ENCODE results near the gene KCNIP1.

DNA sequence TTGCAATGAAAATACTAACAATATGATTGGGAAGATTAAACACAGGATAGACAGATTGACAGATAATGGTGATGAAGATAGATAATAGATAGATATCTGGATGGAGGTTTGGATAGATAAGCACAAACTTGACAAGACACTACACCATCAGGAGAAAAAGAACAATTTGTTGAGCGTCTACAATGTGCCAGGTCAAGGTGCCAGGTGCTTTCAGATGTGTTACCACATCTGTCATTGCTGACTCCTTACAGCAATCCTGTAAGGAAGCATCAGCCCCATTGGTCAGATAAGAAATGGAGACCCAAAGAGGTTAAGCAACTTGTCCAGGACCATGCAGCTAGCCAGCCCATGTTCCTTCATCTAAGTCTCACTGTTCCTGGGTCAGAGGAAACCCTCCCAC is 278.1 kb downstream of the KCNIP1 start:
- TF ChIP-seq, protein P1, sequence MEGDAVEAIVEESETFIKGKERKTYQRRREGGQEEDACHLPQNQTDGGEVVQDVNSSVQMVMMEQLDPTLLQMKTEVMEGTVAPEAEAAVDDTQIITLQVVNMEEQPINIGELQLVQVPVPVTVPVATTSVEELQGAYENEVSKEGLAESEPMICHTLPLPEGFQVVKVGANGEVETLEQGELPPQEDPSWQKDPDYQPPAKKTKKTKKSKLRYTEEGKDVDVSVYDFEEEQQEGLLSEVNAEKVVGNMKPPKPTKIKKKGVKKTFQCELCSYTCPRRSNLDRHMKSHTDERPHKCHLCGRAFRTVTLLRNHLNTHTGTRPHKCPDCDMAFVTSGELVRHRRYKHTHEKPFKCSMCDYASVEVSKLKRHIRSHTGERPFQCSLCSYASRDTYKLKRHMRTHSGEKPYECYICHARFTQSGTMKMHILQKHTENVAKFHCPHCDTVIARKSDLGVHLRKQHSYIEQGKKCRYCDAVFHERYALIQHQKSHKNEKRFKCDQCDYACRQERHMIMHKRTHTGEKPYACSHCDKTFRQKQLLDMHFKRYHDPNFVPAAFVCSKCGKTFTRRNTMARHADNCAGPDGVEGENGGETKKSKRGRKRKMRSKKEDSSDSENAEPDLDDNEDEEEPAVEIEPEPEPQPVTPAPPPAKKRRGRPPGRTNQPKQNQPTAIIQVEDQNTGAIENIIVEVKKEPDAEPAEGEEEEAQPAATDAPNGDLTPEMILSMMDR (IDR thresholded peaks at IDR 0.05; ENCODE audit: control extremely low read depth in 1 of 3, insufficient read depth in 1 of 3, low read depth in 1 of 3, low read length in 3 of 3) = no peak
- no peak for TF ChIP-seq POLR2A (IDR thresholded peaks at IDR 0.05; ENCODE audit: control extremely low read depth in 1 of 2, low read depth in 2 of 2, low read length in 2 of 2)
- no peak for TF ChIP-seq TCF12 (IDR thresholded peaks at IDR 0.05; ENCODE audit: low read depth, low read length)
- no peak for TF ChIP-seq CHD1 (IDR thresholded peaks at IDR 0.05; ENCODE audit: low read depth, low read length)
- no peak for TF ChIP-seq EP300 (IDR thresholded peaks at IDR 0.05; ENCODE audit: borderline replicate concordance in 1 of 2, low read depth in 2 of 2, low read length in 2 of 2)
- no peak for TF ChIP-seq POLR2AphosphoS5 (IDR thresholded peaks at IDR 0.05; ENCODE audit: low read depth, low read length)

All from H1 (cell line).